Neural progenitor cell (in vitro differentiated cells): ENCODE results near the gene HOGA1.

Source experiments
- EZH2 ChIP-seq: fragments of 200-600 bp; sonication (generic); IDR thresholded peaks from 2 replicates; pipeline ENCODE4 v1.6.1; 2017; ENCODE audit warnings: antibody characterized with exemption, mild to moderate bottlenecking, moderate library complexity
- EZH2phosphoT487 ChIP-seq: fragments of 200-600 bp; sonication (generic); IDR thresholded peaks from 2 replicates; pipeline ENCODE4 v1.6.1; 2017; ENCODE audit warnings: antibody characterized with exemption
- TF ChIP-seq, protein P1 (sequence below): fragments of 200-600 bp; sonication (generic); IDR thresholded peaks from 2 replicates; pipeline ENCODE4 v1.5.1; 2017; ENCODE audit warnings: antibody characterized with exemption, mild to moderate bottlenecking

- TF ChIP-seq, protein P1, sequence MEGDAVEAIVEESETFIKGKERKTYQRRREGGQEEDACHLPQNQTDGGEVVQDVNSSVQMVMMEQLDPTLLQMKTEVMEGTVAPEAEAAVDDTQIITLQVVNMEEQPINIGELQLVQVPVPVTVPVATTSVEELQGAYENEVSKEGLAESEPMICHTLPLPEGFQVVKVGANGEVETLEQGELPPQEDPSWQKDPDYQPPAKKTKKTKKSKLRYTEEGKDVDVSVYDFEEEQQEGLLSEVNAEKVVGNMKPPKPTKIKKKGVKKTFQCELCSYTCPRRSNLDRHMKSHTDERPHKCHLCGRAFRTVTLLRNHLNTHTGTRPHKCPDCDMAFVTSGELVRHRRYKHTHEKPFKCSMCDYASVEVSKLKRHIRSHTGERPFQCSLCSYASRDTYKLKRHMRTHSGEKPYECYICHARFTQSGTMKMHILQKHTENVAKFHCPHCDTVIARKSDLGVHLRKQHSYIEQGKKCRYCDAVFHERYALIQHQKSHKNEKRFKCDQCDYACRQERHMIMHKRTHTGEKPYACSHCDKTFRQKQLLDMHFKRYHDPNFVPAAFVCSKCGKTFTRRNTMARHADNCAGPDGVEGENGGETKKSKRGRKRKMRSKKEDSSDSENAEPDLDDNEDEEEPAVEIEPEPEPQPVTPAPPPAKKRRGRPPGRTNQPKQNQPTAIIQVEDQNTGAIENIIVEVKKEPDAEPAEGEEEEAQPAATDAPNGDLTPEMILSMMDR, result no peak
- TF ChIP-seq EZH2phosphoT487 (no peak), EZH2 (no peak)
These were observed 41.1 kb upstream of the HOGA1 start for GRCh38 chr10:97543025-97543546.
